HCT116 (cell line): ENCODE measurements around the gene BDNF. TPM values are rescaled to one million over a fixed set of nuclear protein-coding genes. Genes with fewer than 3 reads are reported as not detected.
A peak's percentile ranks its signal among the peaks of the same experiment; 100 is the strongest.

Source experiments
- ATAC-seq: fragments of 200-7000 bp; cut with Tn5 transposase; 2 replicates; pipeline ENCODE4 v1.9.1; 2020; ENCODE audit warnings: mild to moderate bottlenecking, moderate library complexity
- BruUV-seq: library from RNA; stranded (reverse); fragments of 400-500 nt; replicated peaks from 2 replicates; lab custom pipeline; 2021; lab: Mats Ljungman, UMichigan
- CTCF ChIA-PET: fragments of 300-600 bp; sonication (Branson Sonifier 250); formaldehyde crosslinking; loops from one replicate; lab custom pipeline; 2021; ENCODE audit warnings: antibody characterized with exemption; lab: Charles Lee
- POLR2A ChIA-PET: fragments of 300-600, 350-600 bp; sonication (Branson Sonifier 250); formaldehyde crosslinking; loops from one replicate; lab custom pipeline; 2021; ENCODE audit warnings: antibody characterized with exemption; lab: Charles Lee
- RAD21 ChIA-PET, 2 experiments: fragments of 300-600 bp; sonication (Branson Sonifier 250); formaldehyde crosslinking; loops; one replicate each; lab custom pipeline; 2023; ENCODE audit warnings: low total read pairs in 2 of 2; ENCODE audit not compliant: uncharacterized antibody in 2 of 2, unreplicated experiment in 2 of 2, low non-redundant PET in 1 of 2; lab: Charles Lee
- DNase-seq: peaks from one replicate; pipeline ENCODE4 v3.0.0-alpha.2; 2010; ENCODE audit warnings: low read depth, low spot score
- H2AFZ ChIP-seq: fragments of 200-600 bp; shearing (Covaris generic), sonication (generic); 2 replicates; pipeline ENCODE4 v1.6.1; 2017; ENCODE audit warnings: low read depth, mixed run types, mixed read lengths, antibody characterized with exemption, low read length; ENCODE audit not compliant: poor library complexity, severe bottlenecking
- H3K27ac ChIP-seq: 2 replicates; pipeline ENCODE4 v1.5.1; 2012; ENCODE audit warnings: low read depth, low read length
- H3K27me3 ChIP-seq: fragments of 200-600 bp; sonication (generic); 2 replicates; pipeline ENCODE4 v1.6.1; 2016; ENCODE audit warnings: mixed run types, low read length, mixed read lengths; ENCODE audit not compliant: insufficient read depth
- H3K36me3 ChIP-seq, 2 experiments: fragments of 200-500 bp in 1 of 2; fragments of 200-600 bp in 1 of 2; sonication (Bioruptor generic) in 1 of 2; sonication (generic) in 1 of 2; 2 replicates each; pipeline versions ENCODE4 v1.5.1 to v1.6.1; 2014 to 2016; ENCODE audit warnings: low read length in 2 of 2, inconsistent platforms in 1 of 2, mixed read lengths in 1 of 2, mixed run types in 1 of 2; ENCODE audit not compliant: insufficient read depth in 2 of 2, control insufficient read depth in 1 of 2
- H3K4me1 ChIP-seq, 2 experiments: fragments of 200-600 bp in 1 of 2; sonication (generic) in 1 of 2; 2 replicates each; pipeline versions ENCODE4 v1.5.1 to v1.6.1; 2012 to 2017; ENCODE audit warnings: low read length in 2 of 2, inconsistent platforms in 1 of 2, mild to moderate bottlenecking in 1 of 2, mixed read lengths in 1 of 2, mixed run types in 1 of 2, moderate library complexity in 1 of 2; ENCODE audit not compliant: insufficient read depth in 2 of 2, control insufficient read depth in 1 of 2
- H3K4me2 ChIP-seq: fragments of 200-600 bp; sonication (generic); 2 replicates; pipeline ENCODE4 v1.6.1; 2017; ENCODE audit warnings: mixed run types, low read length, mixed read lengths
- H3K4me3 ChIP-seq, 2 experiments: fragments of 200-600 bp in 1 of 2; sonication (generic) in 1 of 2; replicated peaks in 1 of 2; 2 replicates each; pipeline ENCODE4 v1.5.1; 2011 to 2016; ENCODE audit warnings: low read length in 2 of 2, control low read depth in 1 of 2, low read depth in 1 of 2, mild to moderate bottlenecking in 1 of 2, mixed read lengths in 1 of 2, mixed run types in 1 of 2
- H3K79me2 ChIP-seq: fragments of 200-600 bp; sonication (generic); 2 replicates; pipeline ENCODE4 v1.6.1; 2017; ENCODE audit warnings: mild to moderate bottlenecking, mixed run types, low read length, moderate library complexity, mixed read lengths; ENCODE audit not compliant: insufficient read depth
- H3K9ac ChIP-seq: fragments of 200-600 bp; sonication (generic); 2 replicates; pipeline ENCODE4 v1.6.1; 2016; ENCODE audit warnings: low read length, mixed read lengths
- H3K9me2 ChIP-seq: fragments of 200-600 bp; sonication (generic), shearing (Covaris generic); 2 replicates; pipeline ENCODE4 v1.6.1; 2017; ENCODE audit warnings: mixed run types, mild to moderate bottlenecking, moderate library complexity; ENCODE audit not compliant: insufficient read depth
- H3K9me3 ChIP-seq, 2 experiments: fragments of 200-500 bp in 1 of 2; fragments of 200-600 bp in 1 of 2; sonication (Bioruptor generic) in 1 of 2; sonication (generic) in 1 of 2; 2 replicates each; pipeline ENCODE4 v1.6.1; 2014 to 2017; ENCODE audit warnings: low read length in 2 of 2, mixed read lengths in 2 of 2, inconsistent platforms in 1 of 2, low read depth in 1 of 2, mild to moderate bottlenecking in 1 of 2, mixed run types in 1 of 2, moderate library complexity in 1 of 2; ENCODE audit not compliant: control insufficient read depth in 1 of 2, insufficient read depth in 1 of 2
- H4K20me1 ChIP-seq: fragments of 200-600 bp; sonication (generic), shearing (Covaris generic); 2 replicates; pipeline ENCODE4 v1.6.1; 2017; ENCODE audit warnings: mixed run types, mild to moderate bottlenecking, moderate library complexity; ENCODE audit not compliant: insufficient read depth
- CBX3 ChIP-seq: IDR thresholded peaks from 2 replicates; pipeline ENCODE4 v1.6.1; 2012; ENCODE audit warnings: low read depth
- EGR1 ChIP-seq: IDR thresholded peaks from 2 replicates; pipeline ENCODE4 v1.6.1; 2012; ENCODE audit warnings: low read depth
- EZH2 ChIP-seq: fragments of 200-600 bp; sonication (generic); IDR thresholded peaks from 2 replicates; pipeline ENCODE4 v1.6.1; 2017; ENCODE audit warnings: antibody characterized with exemption, mixed run types
- EZH2phosphoT487 ChIP-seq: fragments of 200-600 bp; IDR thresholded peaks from 2 replicates; pipeline ENCODE4 v1.6.1; 2018; ENCODE audit warnings: antibody characterized with exemption, borderline replicate concordance
- POLR2AphosphoS5 ChIP-seq: IDR thresholded peaks from 2 replicates; pipeline ENCODE4 v1.6.1; 2011; ENCODE audit warnings: mild to moderate bottlenecking, low read depth, low read length, moderate library complexity
- RAD21 ChIP-seq: IDR thresholded peaks from 2 replicates; pipeline ENCODE4 v1.6.1; 2012; ENCODE audit warnings: low read depth, mild to moderate bottlenecking
- SIN3A ChIP-seq: IDR thresholded peaks from 2 replicates; pipeline ENCODE4 v1.6.1; 2012; ENCODE audit warnings: low read depth
- SRF ChIP-seq: IDR thresholded peaks from 2 replicates; pipeline ENCODE4 v1.6.1; 2012; ENCODE audit warnings: low read depth
- YY1 ChIP-seq: IDR thresholded peaks from 2 replicates; pipeline ENCODE4 v1.6.1; 2011; ENCODE audit warnings: low read length, low read depth, moderate library complexity, mild to moderate bottlenecking; ENCODE audit not compliant: insufficient replicate concordance; ENCODE audit errors: extremely low read depth
- ZFX ChIP-seq: fragments of 450-650 bp; IDR thresholded peaks from 2 replicates; pipeline ENCODE4 v1.6.1; 2017
- intact Hi-C: fragments of 100-400 bp; cut with micrococcal nuclease; formaldehyde crosslinking; loops from 2 replicates; pipeline ENCODE4 v1.10.0; 2022
- total RNA-seq: library from RNA; stranded (reverse); gene quantifications from one replicate; pipeline ENCODE4 v1.2.1, GENCODE V29; 2021; ENCODE audit not compliant: unreplicated experiment
- TF ChIP-seq, protein P1 (sequence below): IDR thresholded peaks from 2 replicates; pipeline ENCODE4 v1.6.1; 2012
- TF ChIP-seq, protein P2 (sequence below), 3 experiments: fragments of 200-600 bp in 1 of 3; sonication (generic) in 1 of 3; IDR thresholded peaks in 2 of 3; conservative IDR thresholded peaks in 1 of 3; 2 replicates each; pipeline ENCODE4 v1.5.1; 2012 to 2017; ENCODE audit warnings: low read depth in 2 of 3, low read length in 2 of 3, antibody characterized with exemption in 1 of 3, borderline replicate concordance in 1 of 3, control low read depth in 1 of 3, mild to moderate bottlenecking in 1 of 3, mixed read lengths in 1 of 3, mixed run types in 1 of 3, moderate library complexity in 1 of 3; ENCODE audit not compliant: insufficient read depth in 1 of 3
- TF ChIP-seq, protein P3 (sequence below): IDR thresholded peaks from 2 replicates; pipeline ENCODE4 v1.6.1; 2012; ENCODE audit warnings: low read depth

Gene BDNF
- total RNA-seq, 1 experiment from 2014 or later, result 22.0 TPM

DNA sequence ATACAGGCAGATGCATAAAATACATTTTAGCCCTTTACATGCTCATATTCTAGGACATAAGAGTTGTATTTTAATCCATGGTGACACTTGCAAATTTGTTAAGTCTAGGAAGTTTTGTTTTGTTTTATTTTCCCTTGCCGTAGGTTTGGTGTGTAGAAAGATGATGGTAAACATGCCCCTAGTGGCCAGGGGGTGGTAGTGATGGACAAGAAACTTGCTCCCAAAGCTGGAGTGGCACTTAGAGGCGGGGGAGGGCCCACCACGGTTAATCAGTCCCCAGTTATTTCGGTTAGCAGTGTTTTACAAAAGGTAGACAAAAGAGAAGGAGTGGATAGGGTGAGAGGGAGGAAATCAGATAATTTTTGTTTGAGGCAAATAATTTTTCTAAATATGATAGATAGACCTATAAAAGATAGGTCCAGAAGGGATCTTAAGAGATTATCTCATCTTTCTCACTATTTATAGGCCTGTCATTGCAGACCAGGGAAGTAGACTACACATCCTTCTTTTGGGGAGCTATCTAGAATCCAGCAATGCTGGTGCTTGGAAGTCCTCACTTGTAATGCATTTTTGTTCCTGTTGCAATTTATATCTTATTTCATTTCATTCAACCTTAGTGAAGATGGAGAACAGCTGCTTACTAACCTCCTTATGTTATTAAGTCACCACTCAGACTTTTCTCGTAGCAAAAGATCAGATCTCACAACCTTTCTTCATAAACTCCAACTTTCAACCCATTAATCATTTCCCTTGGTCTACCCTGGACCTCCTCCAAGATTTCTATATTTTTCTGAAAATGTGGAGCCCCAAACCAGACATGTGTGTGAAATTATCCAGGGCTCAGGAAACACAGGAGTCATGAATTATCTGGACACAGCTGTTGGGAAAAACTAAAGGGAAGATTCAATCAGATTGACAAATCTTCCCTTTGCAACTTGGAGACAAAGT lies 5.9 kb upstream of the BDNF start:
- no peak for TF ChIP-seq ZFX
- TF ChIP-seq, protein P1, sequence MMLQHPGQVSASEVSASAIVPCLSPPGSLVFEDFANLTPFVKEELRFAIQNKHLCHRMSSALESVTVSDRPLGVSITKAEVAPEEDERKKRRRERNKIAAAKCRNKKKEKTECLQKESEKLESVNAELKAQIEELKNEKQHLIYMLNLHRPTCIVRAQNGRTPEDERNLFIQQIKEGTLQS, result no peak
- no peak for TF ChIP-seq EZH2
- TF ChIP-seq, protein P2, sequence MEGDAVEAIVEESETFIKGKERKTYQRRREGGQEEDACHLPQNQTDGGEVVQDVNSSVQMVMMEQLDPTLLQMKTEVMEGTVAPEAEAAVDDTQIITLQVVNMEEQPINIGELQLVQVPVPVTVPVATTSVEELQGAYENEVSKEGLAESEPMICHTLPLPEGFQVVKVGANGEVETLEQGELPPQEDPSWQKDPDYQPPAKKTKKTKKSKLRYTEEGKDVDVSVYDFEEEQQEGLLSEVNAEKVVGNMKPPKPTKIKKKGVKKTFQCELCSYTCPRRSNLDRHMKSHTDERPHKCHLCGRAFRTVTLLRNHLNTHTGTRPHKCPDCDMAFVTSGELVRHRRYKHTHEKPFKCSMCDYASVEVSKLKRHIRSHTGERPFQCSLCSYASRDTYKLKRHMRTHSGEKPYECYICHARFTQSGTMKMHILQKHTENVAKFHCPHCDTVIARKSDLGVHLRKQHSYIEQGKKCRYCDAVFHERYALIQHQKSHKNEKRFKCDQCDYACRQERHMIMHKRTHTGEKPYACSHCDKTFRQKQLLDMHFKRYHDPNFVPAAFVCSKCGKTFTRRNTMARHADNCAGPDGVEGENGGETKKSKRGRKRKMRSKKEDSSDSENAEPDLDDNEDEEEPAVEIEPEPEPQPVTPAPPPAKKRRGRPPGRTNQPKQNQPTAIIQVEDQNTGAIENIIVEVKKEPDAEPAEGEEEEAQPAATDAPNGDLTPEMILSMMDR (IDR thresholded peaks at IDR 0.05 in 2 of 3, conservative IDR thresholded peaks at IDR 0.05 in 1 of 3; ENCODE audit: borderline replicate concordance in 1 of 3, insufficient read depth in 1 of 3, low read depth in 2 of 3, low read length in 2 of 3), result peak; percentile 41 to 90 (median 88); a peak in 5 of 6 replicates
- 0 out of 2 replicates have a peak, but pooled peaks have one; percentile 17 for TF ChIP-seq EGR1
- no peak for TF ChIP-seq YY1
- TF ChIP-seq SRF, result no peak
- no peak for TF ChIP-seq SIN3A
- peak; percentile 56; the same call in 1 of the 2 replicates for TF ChIP-seq CBX3
- TF ChIP-seq, protein P3, sequence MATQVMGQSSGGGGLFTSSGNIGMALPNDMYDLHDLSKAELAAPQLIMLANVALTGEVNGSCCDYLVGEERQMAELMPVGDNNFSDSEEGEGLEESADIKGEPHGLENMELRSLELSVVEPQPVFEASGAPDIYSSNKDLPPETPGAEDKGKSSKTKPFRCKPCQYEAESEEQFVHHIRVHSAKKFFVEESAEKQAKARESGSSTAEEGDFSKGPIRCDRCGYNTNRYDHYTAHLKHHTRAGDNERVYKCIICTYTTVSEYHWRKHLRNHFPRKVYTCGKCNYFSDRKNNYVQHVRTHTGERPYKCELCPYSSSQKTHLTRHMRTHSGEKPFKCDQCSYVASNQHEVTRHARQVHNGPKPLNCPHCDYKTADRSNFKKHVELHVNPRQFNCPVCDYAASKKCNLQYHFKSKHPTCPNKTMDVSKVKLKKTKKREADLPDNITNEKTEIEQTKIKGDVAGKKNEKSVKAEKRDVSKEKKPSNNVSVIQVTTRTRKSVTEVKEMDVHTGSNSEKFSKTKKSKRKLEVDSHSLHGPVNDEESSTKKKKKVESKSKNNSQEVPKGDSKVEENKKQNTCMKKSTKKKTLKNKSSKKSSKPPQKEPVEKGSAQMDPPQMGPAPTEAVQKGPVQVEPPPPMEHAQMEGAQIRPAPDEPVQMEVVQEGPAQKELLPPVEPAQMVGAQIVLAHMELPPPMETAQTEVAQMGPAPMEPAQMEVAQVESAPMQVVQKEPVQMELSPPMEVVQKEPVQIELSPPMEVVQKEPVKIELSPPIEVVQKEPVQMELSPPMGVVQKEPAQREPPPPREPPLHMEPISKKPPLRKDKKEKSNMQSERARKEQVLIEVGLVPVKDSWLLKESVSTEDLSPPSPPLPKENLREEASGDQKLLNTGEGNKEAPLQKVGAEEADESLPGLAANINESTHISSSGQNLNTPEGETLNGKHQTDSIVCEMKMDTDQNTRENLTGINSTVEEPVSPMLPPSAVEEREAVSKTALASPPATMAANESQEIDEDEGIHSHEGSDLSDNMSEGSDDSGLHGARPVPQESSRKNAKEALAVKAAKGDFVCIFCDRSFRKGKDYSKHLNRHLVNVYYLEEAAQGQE, result no peak
- no peak for TF ChIP-seq POLR2AphosphoS5
- peak; percentile 62 for TF ChIP-seq RAD21
- no peak for TF ChIP-seq EZH2phosphoT487
- H3K36me3 ChIP-seq, result no peaks in the 10 kb centered on the region
- DNase-seq, result no peak
- intact Hi-C loops, result no loop called here
- peaks cover 22 to 31% of the 10 kb centered on the region in 2 experiments for H3K4me1 ChIP-seq
- RAD21 ChIA-PET, result interaction anchor here in 1 of 2 experiments (1.4 kb wide), 1 partner anchor 823 kb away, joined by 3 read pairs; no protein-coding TSS in a partner anchor
- peaks cover 4% of the 10 kb centered on the region; the same call in 1 of the 2 replicates for H3K79me2 ChIP-seq
- H3K27me3 ChIP-seq, result no peaks in the 10 kb centered on the region
- H4K20me1 ChIP-seq, result no peaks in the 10 kb centered on the region
- peak overlapping the region in 1 of 2 experiments; percentile 17; a peak in 1 of 4 replicates for H3K4me3 ChIP-seq
- H3K9ac ChIP-seq, result no peak overlapping the region
- H3K9me3 ChIP-seq, result no peaks in the 10 kb centered on the region
- CTCF ChIA-PET, result interaction anchor here (1.1 to 4.8 kb wide), 4 partner anchors 10 to 1454 kb away, joined by 3 to 39 read pairs (median 5); no protein-coding TSS in a partner anchor
- BruUV-seq, result no TSS peak
- no peak overlapping the region for H3K27ac ChIP-seq
- peak; percentile 64 for ATAC-seq
- H3K9me2 ChIP-seq, result no peaks in the 10 kb centered on the region; the same call in 1 of the 2 replicates
- POLR2A ChIA-PET, result no interaction called here
- H3K4me2 ChIP-seq, result peak overlapping the region; percentile 65
- H2AFZ ChIP-seq, result peak overlapping the region; percentile 100
